B cell (primary cell): ENCODE results near the gene SLC25A18. TPM values are rescaled to one million over a fixed set of nuclear protein-coding genes. Genes with fewer than 3 reads are reported as not detected.

ENCODE experiments used
- ATAC-seq: fragments of 200-7000 bp; cut with Tn5 transposase; one replicate; pipeline ENCODE4 v1.10.0; 2021; ENCODE audit warnings: low read depth, mild to moderate bottlenecking, moderate number of reproducible peaks, moderate library complexity
- CTCF ChIA-PET: fragments of 350-600 bp; sonication (Branson Sonifier 250); formaldehyde crosslinking; loops from one replicate; lab custom pipeline; 2021; ENCODE audit warnings: antibody characterized with exemption, inconsistent platforms; lab: Charles Lee
- POLR2A ChIA-PET: fragments of 350-600 bp; sonication (Branson Sonifier 250); formaldehyde crosslinking; loops from one replicate; lab custom pipeline; 2021; ENCODE audit warnings: antibody characterized with exemption; lab: Charles Lee
- DNase-seq: peaks from one replicate; pipeline ENCODE4 v3.0.0; 2013
- H2AFZ ChIP-seq: 2 replicates; pipeline ENCODE4 v1.6.1; 2012; ENCODE audit warnings: mild to moderate bottlenecking, low read depth, low read length; ENCODE audit not compliant: insufficient read depth, poor library complexity, severe bottlenecking
- H3K27ac ChIP-seq, 2 donors: 1 replicate in 1 of 2; 2 replicates in 1 of 2; pipeline ENCODE4 v1.5.1; 2012 to 2013; ENCODE audit warnings: low read length in 2 of 2, mild to moderate bottlenecking in 2 of 2, moderate library complexity in 1 of 2
- H3K27me3 ChIP-seq, 4 experiments: fragments of 200-600 bp in 1 of 4; sonication (generic) in 1 of 4; replicated peaks in 1 of 4; 1 replicate in 2 of 4; 2 replicates in 2 of 4; pipeline versions ENCODE4 v1.6.1 to v1.7.0; 2013 to 2016; ENCODE audit warnings: low read length in 3 of 4, mild to moderate bottlenecking in 2 of 4, mixed read lengths in 1 of 4, moderate library complexity in 1 of 4; ENCODE audit not compliant: insufficient read depth in 4 of 4, control insufficient read depth in 3 of 4; ENCODE audit errors: control extremely low read depth in 1 of 4
- H3K36me3 ChIP-seq, 2 experiments: replicated peaks in 1 of 2; 1 replicate in 1 of 2; 2 replicates in 1 of 2; pipeline versions ENCODE4 v1.6.1 to v1.7.1; 2013; ENCODE audit warnings: low read length in 1 of 2; ENCODE audit not compliant: insufficient read depth in 2 of 2, control insufficient read depth in 1 of 2; ENCODE audit errors: control extremely low read depth in 1 of 2, extremely low read depth in 1 of 2
- H3K4me1 ChIP-seq, 2 donors: fragments of 200-600 bp in 1 of 2; sonication (generic) in 1 of 2; 1 replicate in 1 of 2; 2 replicates in 1 of 2; pipeline versions ENCODE4 v1.5.1 to v1.6.1; 2013 to 2017; ENCODE audit warnings: low read length in 2 of 2; ENCODE audit not compliant: control insufficient read depth in 2 of 2, insufficient read depth in 2 of 2
- H3K4me2 ChIP-seq: replicated peaks from 2 replicates; pipeline ENCODE3; 2012; ENCODE audit warnings: mild to moderate bottlenecking, low read depth, low read length; ENCODE audit not compliant: poor library complexity, severe bottlenecking
- H3K4me3 ChIP-seq, 5 experiments: fragments of 200-600 bp in 1 of 5; sonication (generic) in 1 of 5; 1 replicate in 3 of 5; 2 replicates in 2 of 5; pipeline versions ENCODE4 v1.5.1 to v1.7.0; 2011 to 2016; ENCODE audit warnings: low read length in 4 of 5, mild to moderate bottlenecking in 4 of 5, low read depth in 2 of 5, control low read depth in 1 of 5, moderate library complexity in 1 of 5; ENCODE audit not compliant: insufficient read depth in 1 of 5; ENCODE audit errors: control extremely low read depth in 1 of 5, extremely low read depth in 1 of 5
- H3K79me2 ChIP-seq: fragments of 200-600 bp; sonication (generic); one replicate; pipeline ENCODE4 v1.6.0; 2016; ENCODE audit warnings: low read length; ENCODE audit not compliant: control insufficient read depth, insufficient read depth
- H3K9ac ChIP-seq: fragments of 200-600 bp; sonication (generic); 2 replicates; pipeline ENCODE4 v1.6.1; 2017; ENCODE audit warnings: mild to moderate bottlenecking, low read length, moderate library complexity
- H3K9me3 ChIP-seq, 3 donors: one replicate each; pipeline versions ENCODE4 v1.6.1 to v1.7.1; 2013; ENCODE audit warnings: low read length in 2 of 3; ENCODE audit not compliant: control insufficient read depth in 2 of 3, insufficient read depth in 1 of 3; ENCODE audit errors: control extremely low read depth in 1 of 3
- H4K20me1 ChIP-seq: 2 replicates; pipeline ENCODE4 v1.6.0; 2012; ENCODE audit warnings: mild to moderate bottlenecking, low read length; ENCODE audit not compliant: insufficient read depth, control insufficient read depth, poor library complexity, severe bottlenecking
- H3K27ac Mint-ChIP-seq: one replicate; pipeline ENCODE4 v1.8.0; 2021; ENCODE audit warnings: mixed read lengths
- H3K27me3 Mint-ChIP-seq: one replicate; pipeline ENCODE4 v1.8.0; 2021; ENCODE audit warnings: mixed read lengths
- H3K4me1 Mint-ChIP-seq: one replicate; pipeline ENCODE4 v1.8.0; 2021; ENCODE audit warnings: mixed read lengths
- H3K4me3 Mint-ChIP-seq: one replicate; pipeline ENCODE4 v1.8.0; 2021; ENCODE audit warnings: mixed read lengths
- H3K9me3 Mint-ChIP-seq: one replicate; pipeline ENCODE4 v1.8.0; 2022; ENCODE audit warnings: mixed read lengths; ENCODE audit not compliant: insufficient read depth
- EZH2 ChIP-seq: IDR thresholded peaks from 2 replicates; pipeline ENCODE4 v1.6.1; 2012; ENCODE audit warnings: borderline replicate concordance, low read depth, mild to moderate bottlenecking, moderate library complexity, low read length; ENCODE audit not compliant: insufficient read depth, poor library complexity, severe bottlenecking
- WGBS: methylation state at CpG from one replicate; pipeline ENCODE4 v1.1.5; 2013; ENCODE audit warnings: missing lambda C conversion rate; ENCODE audit not compliant: insufficient coverage; 5-methylcytosine and 5-hydroxymethylcytosine counted together
- intact Hi-C: fragments of 100-400 bp; cut with micrococcal nuclease; formaldehyde crosslinking; loops from one replicate; pipeline ENCODE4 v1.10.0; 2022
- polyA plus RNA-seq: library from polyadenylated mRNA; depleted of rRNA; stranded (reverse); fragments of >200 nt; gene quantifications from 2 replicates; pipeline ENCODE4 v1.2.3, GENCODE V29; 2012
- total RNA-seq, 2 donors: library from RNA; stranded (reverse); fragments of 120-200 nt in 1 of 2; gene quantifications; 1 replicate in 1 of 2; 2 replicates in 1 of 2; pipeline versions ENCODE4 v1.2.3 to v1.2.4, GENCODE V29; 2013 to 2022
- TF ChIP-seq, protein P1 (sequence below): fragments of 200-600 bp; IDR thresholded peaks from one replicate; pipeline ENCODE4 v1.8.0; 2022; ENCODE audit warnings: antibody characterized with exemption, mild to moderate bottlenecking

The SLC25A18 gene
- total and polyA plus RNA-seq, 2 donors (not counting 1 experiment from before 2014, with no cell fraction given), result not detected

- peaks cover 19% of the 10 kb centered on the region for H3K27me3 Mint-ChIP-seq
- DNase-seq (no peak), ATAC-seq (no peak)
- intact Hi-C loops, result no loop called here
- TF ChIP-seq, protein P1, sequence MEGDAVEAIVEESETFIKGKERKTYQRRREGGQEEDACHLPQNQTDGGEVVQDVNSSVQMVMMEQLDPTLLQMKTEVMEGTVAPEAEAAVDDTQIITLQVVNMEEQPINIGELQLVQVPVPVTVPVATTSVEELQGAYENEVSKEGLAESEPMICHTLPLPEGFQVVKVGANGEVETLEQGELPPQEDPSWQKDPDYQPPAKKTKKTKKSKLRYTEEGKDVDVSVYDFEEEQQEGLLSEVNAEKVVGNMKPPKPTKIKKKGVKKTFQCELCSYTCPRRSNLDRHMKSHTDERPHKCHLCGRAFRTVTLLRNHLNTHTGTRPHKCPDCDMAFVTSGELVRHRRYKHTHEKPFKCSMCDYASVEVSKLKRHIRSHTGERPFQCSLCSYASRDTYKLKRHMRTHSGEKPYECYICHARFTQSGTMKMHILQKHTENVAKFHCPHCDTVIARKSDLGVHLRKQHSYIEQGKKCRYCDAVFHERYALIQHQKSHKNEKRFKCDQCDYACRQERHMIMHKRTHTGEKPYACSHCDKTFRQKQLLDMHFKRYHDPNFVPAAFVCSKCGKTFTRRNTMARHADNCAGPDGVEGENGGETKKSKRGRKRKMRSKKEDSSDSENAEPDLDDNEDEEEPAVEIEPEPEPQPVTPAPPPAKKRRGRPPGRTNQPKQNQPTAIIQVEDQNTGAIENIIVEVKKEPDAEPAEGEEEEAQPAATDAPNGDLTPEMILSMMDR, result no peak
- TF ChIP-seq EZH2, result no peak
- 79% methylated on average over 20 of the region's 21 CpGs for WGBS
- no peak overlapping the region for H3K4me3 Mint-ChIP-seq
- peaks cover 0 to 17% (median 5%) of the 10 kb centered on the region in 4 experiments for H3K27me3 ChIP-seq
- H2AFZ ChIP-seq, result no peak overlapping the region
- no peaks in the 10 kb centered on the region for H3K4me1 Mint-ChIP-seq
- H3K27ac ChIP-seq, result no peak overlapping the region
- ChIA-PET POLR2A (no interaction called here), CTCF (no interaction called here)
- H3K4me2 ChIP-seq, result no peak overlapping the region
- H3K4me3 ChIP-seq, result no peak overlapping the region
- H3K9ac ChIP-seq, result no peak overlapping the region
- no peaks in the 10 kb centered on the region for H4K20me1 ChIP-seq
- H3K79me2 ChIP-seq, result no peaks in the 10 kb centered on the region
- H3K27ac Mint-ChIP-seq, result no peak overlapping the region
- H3K9me3 ChIP-seq, result peaks cover 0 to 2% (median 0%) of the 10 kb centered on the region in 3 donors
- no peaks in the 10 kb centered on the region for H3K4me1 ChIP-seq
- no peaks in the 10 kb centered on the region for H3K9me3 Mint-ChIP-seq
- H3K36me3 ChIP-seq, result no peaks in the 10 kb centered on the region
Measured at GRCh38 chr22:17570851-17571631, 7.7 kb downstream of the SLC25A18 start.

- no peak for ATAC-seq
- H2AFZ ChIP-seq, result no peak overlapping the region
- H3K4me1 ChIP-seq, result no peaks in the 10 kb centered on the region
- ChIA-PET CTCF (no interaction called here), POLR2A (no interaction called here)
- H3K36me3 ChIP-seq, result no peaks in the 10 kb centered on the region
- intact Hi-C loops, result no loop called here
- H3K4me3 ChIP-seq, result no peak overlapping the region
- Mint-ChIP-seq H3K4me1 (no peaks in the 10 kb centered on the region), H3K27ac (no peak overlapping the region), H3K27me3 (peaks cover 13% of the 10 kb centered on the region), H3K4me3 (no peak overlapping the region), H3K9me3 (no peaks in the 10 kb centered on the region)
- TF ChIP-seq EZH2, result no peak
- TF ChIP-seq, protein P1, result no peak
- no peak overlapping the region for H3K9ac ChIP-seq
- no peak overlapping the region for H3K4me2 ChIP-seq
- H4K20me1 ChIP-seq, result no peaks in the 10 kb centered on the region
- H3K9me3 ChIP-seq, result peaks cover 0 to 2% (median 0%) of the 10 kb centered on the region in 3 donors
- H3K79me2 ChIP-seq, result no peaks in the 10 kb centered on the region
- H3K27me3 ChIP-seq, result peaks cover 0 to 15% (median 2%) of the 10 kb centered on the region in 4 experiments
- WGBS, result 100% methylated on average over 2 of the region's 5 CpGs
- no peak for DNase-seq
- no peak overlapping the region for H3K27ac ChIP-seq
Measured at GRCh38 chr22:17575151-17575550, 11.9 kb downstream of the SLC25A18 start.
